ENCODE measurements around the gene RSRP1. TPM values are rescaled to one million over a fixed set of nuclear protein-coding genes. Genes with fewer than 3 reads are reported as not detected.

The RSRP1 gene
- total RNA-seq, 2 donors from 2014 or later, result 193 to 208 TPM

GRCh38 chr1:25222606-25223005, 24.6 kb downstream of the RSRP1 start:
- H3K27ac ChIP-seq, result no peak overlapping the region
- H3K27me3 ChIP-seq (replicated peaks; ENCODE audit: insufficient read depth), result no peaks in the 10 kb centered on the region
- no peaks in the 10 kb centered on the region for H3K9me3 ChIP-seq
- no peak for ATAC-seq (ENCODE audit: insufficient number of reproducible peaks, low FRiP score, low read depth)
- no peak for TF ChIP-seq CTCF (IDR thresholded peaks at IDR 0.05)
- H3K36me3 ChIP-seq, result peaks cover 52% of the 10 kb centered on the region
- H3K4me3 ChIP-seq, result no peak overlapping the region
- H3K4me1 ChIP-seq (ENCODE audit: control insufficient read depth in 1 of 2, low read depth in 2 of 2), result no peaks in the 10 kb centered on the region
- no peak for DNase-seq (ENCODE audit: low spot score)

GRCh38 chr1:25220666-25221065, 26.6 kb downstream of the RSRP1 start:
- H3K9me3 ChIP-seq, result no peaks in the 10 kb centered on the region
- H3K4me1 ChIP-seq (ENCODE audit: control insufficient read depth in 1 of 2, low read depth in 2 of 2), result no peaks in the 10 kb centered on the region
- no peak for TF ChIP-seq CTCF (IDR thresholded peaks at IDR 0.05)
- no peak for DNase-seq (ENCODE audit: low spot score)
- ATAC-seq (ENCODE audit: insufficient number of reproducible peaks, low FRiP score, low read depth), result no peak
- no peak overlapping the region for H3K27ac ChIP-seq
- no peak overlapping the region for H3K4me3 ChIP-seq
- H3K27me3 ChIP-seq (replicated peaks; ENCODE audit: insufficient read depth), result no peaks in the 10 kb centered on the region
- peaks cover 41% of the 10 kb centered on the region for H3K36me3 ChIP-seq

DNA sequence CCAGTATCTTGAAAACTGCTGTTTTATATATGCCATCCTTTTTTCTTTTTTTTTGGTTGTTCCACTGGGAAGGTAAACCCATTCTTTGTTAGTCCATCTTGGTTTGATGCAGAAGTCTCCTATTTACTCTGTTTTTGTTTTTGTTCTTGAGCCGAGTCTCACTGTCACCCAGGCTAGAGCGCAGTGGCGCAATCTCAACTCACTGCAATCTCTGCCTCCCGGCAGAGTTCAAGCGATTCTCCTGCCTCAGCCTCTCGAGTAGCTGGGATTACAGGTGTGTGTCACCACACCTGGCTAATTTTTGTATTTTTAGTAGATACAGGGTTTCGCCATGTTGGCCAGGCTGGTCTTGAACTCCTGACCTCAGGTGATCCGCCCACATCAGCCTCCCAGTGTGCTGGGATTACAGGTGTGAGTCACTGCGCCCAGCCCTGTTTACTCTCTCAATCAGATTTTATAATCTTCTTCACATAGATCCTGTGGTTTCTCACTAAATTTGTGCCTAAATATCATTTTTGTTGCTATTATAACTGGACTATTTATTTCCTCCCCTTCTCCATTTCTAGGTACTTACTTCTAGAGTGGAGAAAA, 27.5 kb downstream of the RSRP1 start:
- TF ChIP-seq CTCF (IDR thresholded peaks at IDR 0.05), result no peak
- no peak for DNase-seq (ENCODE audit: low spot score)
- no peak for ATAC-seq (ENCODE audit: insufficient number of reproducible peaks, low FRiP score, low read depth)
- H3K4me1 ChIP-seq (ENCODE audit: control insufficient read depth in 1 of 2, low read depth in 2 of 2), result no peaks in the 10 kb centered on the region
- H3K36me3 ChIP-seq, result peaks cover 35% of the 10 kb centered on the region
- no peaks in the 10 kb centered on the region for H3K9me3 ChIP-seq
- H3K27me3 ChIP-seq (replicated peaks; ENCODE audit: insufficient read depth), result no peaks in the 10 kb centered on the region
- no peak overlapping the region for H3K4me3 ChIP-seq
- H3K27ac ChIP-seq, result no peak overlapping the region

DNA sequence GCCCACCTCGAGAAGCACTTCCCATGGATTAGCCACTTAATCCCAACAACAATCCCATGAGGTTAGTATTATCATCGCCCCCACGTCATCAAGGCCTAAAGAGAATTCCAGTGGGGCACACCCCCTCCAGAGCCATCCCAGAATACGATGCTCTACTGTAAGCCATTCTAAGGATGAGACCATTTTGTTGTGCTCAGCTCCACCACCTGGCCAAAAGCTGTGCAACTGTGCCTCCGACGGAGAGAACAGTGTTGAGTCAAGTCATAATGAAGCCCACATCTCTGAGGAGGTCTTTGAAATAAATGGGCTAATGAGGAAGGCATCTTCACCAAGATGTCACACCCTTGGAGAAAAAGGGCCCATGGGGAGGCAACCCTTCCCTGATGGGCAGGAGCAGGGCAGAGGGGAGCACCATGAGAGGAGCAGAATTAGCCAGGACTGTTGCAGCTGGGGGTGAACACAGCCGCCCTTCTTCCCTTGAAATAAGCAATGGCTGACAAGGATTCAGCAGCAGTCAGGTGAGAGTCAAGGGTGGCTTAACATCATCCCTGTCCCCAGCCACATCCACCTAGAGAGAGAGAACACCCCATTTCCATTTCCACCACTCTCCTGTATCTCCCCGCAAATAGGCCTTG, 29.5 kb downstream of the RSRP1 start:
- Histone ChIP-seq H3K27me3 (replicated peaks; ENCODE audit: insufficient read depth) (no peaks in the 10 kb centered on the region), H3K27ac (no peak overlapping the region), H3K36me3 (peaks cover 18% of the 10 kb centered on the region), H3K4me3 (no peak overlapping the region), H3K4me1 (ENCODE audit: control insufficient read depth in 1 of 2, low read depth in 2 of 2) (no peaks in the 10 kb centered on the region), H3K9me3 (no peaks in the 10 kb centered on the region)
- no peak for ATAC-seq (ENCODE audit: insufficient number of reproducible peaks, low FRiP score, low read depth)
- no peak for DNase-seq (ENCODE audit: low spot score)
- no peak for TF ChIP-seq CTCF (IDR thresholded peaks at IDR 0.05)

DNA sequence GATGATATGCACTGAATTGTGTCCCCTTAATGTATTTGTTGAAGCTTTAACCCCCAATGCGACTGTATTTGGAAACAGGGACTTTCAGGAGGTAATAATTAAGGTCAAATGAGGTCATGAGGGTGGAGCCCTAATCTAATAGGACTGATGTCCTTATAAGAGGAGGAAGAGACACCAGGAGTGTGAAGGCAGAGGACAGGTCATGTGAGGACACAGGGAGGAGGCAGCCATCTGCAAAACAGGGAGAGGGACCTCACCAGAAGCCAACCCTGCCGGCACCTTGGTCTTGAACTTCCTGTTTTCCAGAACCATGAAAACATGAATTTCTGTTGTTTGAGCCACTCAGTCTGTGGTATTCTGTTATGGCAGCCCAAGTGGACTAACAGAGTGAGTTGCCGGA, 30.2 kb downstream of the RSRP1 start:
- Histone ChIP-seq H3K9me3 (no peaks in the 10 kb centered on the region), H3K4me3 (no peak overlapping the region), H3K36me3 (peaks cover 13% of the 10 kb centered on the region), H3K27me3 (replicated peaks; ENCODE audit: insufficient read depth) (no peaks in the 10 kb centered on the region), H3K27ac (no peak overlapping the region), H3K4me1 (ENCODE audit: control insufficient read depth in 1 of 2, low read depth in 2 of 2) (no peaks in the 10 kb centered on the region)
- no peak for TF ChIP-seq CTCF (IDR thresholded peaks at IDR 0.05)
- DNase-seq (ENCODE audit: low spot score) (no peak), ATAC-seq (ENCODE audit: insufficient number of reproducible peaks, low FRiP score, low read depth) (no peak)

All from thoracic aorta (tissue), 2 donors.